AG08396 (cell line): ENCODE results near the gene STK11.
A peak's percentile ranks its signal among the peaks of the same experiment; 100 is the strongest.

Source experiments
- DNase-seq: peaks from one replicate; pipeline ENCODE4 v3.0.0; 2012; ENCODE audit warnings: low spot score, mixed read lengths

STK11 gene

GRCh38 chr19:1262623-1263123 lies 57.1 kb downstream of the STK11 start:
- no peak for DNase-seq

- DNase-seq: no peak
Observed at GRCh38 chr19:1263188-1263587, 57.6 kb downstream of the STK11 start.

- DNase-seq: peak; percentile 90
Observed at GRCh38 chr19:1264801-1265614, 59.4 kb downstream of the STK11 start.

GRCh38 chr19:1265615-1266128 lies 60.1 kb downstream of the STK11 start:
- DNase-seq: peak; percentile 86

GRCh38 chr19:1266129-1266915 lies 60.7 kb downstream of the STK11 start:
- DNase-seq: peak; percentile 94

- DNase-seq: peak; percentile 78
Observed at GRCh38 chr19:1266916-1267476, 61.4 kb downstream of the STK11 start.

GRCh38 chr19:1267477-1268225 lies 62.1 kb downstream of the STK11 start:
- no peak for DNase-seq

GRCh38 chr19:1268226-1269064 lies 62.9 kb downstream of the STK11 start:
- no peak for DNase-seq

- peak; percentile 99 for DNase-seq
Observed at GRCh38 chr19:1269065-1269477, 63.5 kb downstream of the STK11 start, which contains the start of gene CIRBP. CIRBP (plus strand) TSS chr19:1269332; CDS start chr19:1270934, 1,602 bp downstream.

GRCh38 chr19:1269478-1270212 lies 64.1 kb downstream of the STK11 start:
- peak; percentile 94 for DNase-seq

- no peak for DNase-seq
Observed at GRCh38 chr19:1270213-1270853, 64.8 kb downstream of the STK11 start.

- no peak for DNase-seq
Observed at GRCh38 chr19:1270854-1271527, 65.4 kb downstream of the STK11 start.

- no peak for DNase-seq
Observed at GRCh38 chr19:1271528-1272422, 66.2 kb downstream of the STK11 start.

- DNase-seq: no peak
Observed at GRCh38 chr19:1272423-1273262, 67.1 kb downstream of the STK11 start.

GRCh38 chr19:1273263-1274041 lies 67.9 kb downstream of the STK11 start:
- DNase-seq: no peak
